H1 (cell line): ENCODE measurements around the gene ARHGEF10L. TPM values are rescaled to one million over a fixed set of nuclear protein-coding genes. Genes with fewer than 3 reads are reported as not detected.
A peak's percentile ranks its signal among the peaks of the same experiment; 100 is the strongest.

Source experiments
- CTCF ChIA-PET: fragments of 300-600 bp; sonication (Branson Sonifier 250); formaldehyde crosslinking; loops from one replicate; lab custom pipeline; 2021; ENCODE audit not compliant: partially characterized antibody; lab: Charles Lee
- POLR2A ChIA-PET: fragments of 300-600 bp; sonication (Branson Sonifier 250); formaldehyde crosslinking; loops from one replicate; lab custom pipeline; 2021; ENCODE audit warnings: inconsistent platforms; ENCODE audit not compliant: partially characterized antibody; lab: Charles Lee
- DNase-seq, 2 experiments: peaks; one replicate each; pipeline versions ENCODE4 v3.0.0 to v3.0.0-alpha.2; 2010 to 2022; ENCODE audit warnings: low spot score in 2 of 2, low read depth in 1 of 2, mixed read lengths in 1 of 2
- FAIRE-seq: peaks from 2 replicates; lab custom pipeline; 2011; peaks lifted over from hg19 to GRCh38; lab: Jason Lieb, UNC
- H2AFZ ChIP-seq: 2 replicates; pipeline ENCODE4 v1.8.1; 2012; ENCODE audit warnings: low read length, inconsistent platforms
- H2AK5ac ChIP-seq: 2 replicates; pipeline ENCODE4 v1.6.1; 2013; ENCODE audit warnings: low read depth, low read length
- H2BK120ac ChIP-seq: replicated peaks from 2 replicates; pipeline ENCODE3; 2013; ENCODE audit warnings: low read depth, low read length, inconsistent platforms
- H2BK12ac ChIP-seq: 2 replicates; pipeline ENCODE4 v1.6.1; 2013; ENCODE audit warnings: low read depth, low read length
- H2BK15ac ChIP-seq: 2 replicates; pipeline ENCODE4 v1.6.1; 2013; ENCODE audit warnings: low read length
- H2BK20ac ChIP-seq: 2 replicates; pipeline ENCODE4 v1.6.1; 2013; ENCODE audit warnings: low read length
- H2BK5ac ChIP-seq: 2 replicates; pipeline ENCODE4 v1.6.1; 2013; ENCODE audit warnings: low read depth, low read length
- H3K14ac ChIP-seq: 2 replicates; pipeline ENCODE4 v1.6.1; 2013; ENCODE audit warnings: inconsistent platforms; ENCODE audit not compliant: insufficient read length
- H3K18ac ChIP-seq: 2 replicates; pipeline ENCODE4 v1.6.1; 2013; ENCODE audit warnings: low read length; ENCODE audit errors: extremely low read depth
- H3K23ac ChIP-seq: 2 replicates; pipeline ENCODE4 v1.6.1; 2013; ENCODE audit warnings: inconsistent platforms; ENCODE audit not compliant: insufficient read length
- H3K23me2 ChIP-seq: 2 replicates; pipeline ENCODE4 v1.6.1; 2013; ENCODE audit warnings: low read depth, low read length
- H3K27ac ChIP-seq: 2 replicates; pipeline ENCODE4 v1.6.1; 2011; ENCODE audit warnings: low read depth, low read length, inconsistent platforms
- H3K27me3 ChIP-seq, 4 experiments: replicated peaks in 1 of 4; 1 replicate in 1 of 4; 2 replicates in 3 of 4; pipeline versions ENCODE4 v1.6.1 to v1.8.1; 2011 to 2013; ENCODE audit warnings: low read length in 3 of 4, mild to moderate bottlenecking in 3 of 4, inconsistent platforms in 2 of 4, mixed read lengths in 2 of 4, moderate library complexity in 1 of 4; ENCODE audit not compliant: control insufficient read depth in 3 of 4, insufficient read depth in 3 of 4; ENCODE audit errors: extremely low read depth in 1 of 4
- H3K36me3 ChIP-seq, 4 experiments: 2 replicates each; pipeline versions ENCODE4 v1.6.1 to v1.8.1; 2011 to 2013; ENCODE audit warnings: mild to moderate bottlenecking in 4 of 4, low read length in 3 of 4, moderate library complexity in 2 of 4, control low read depth in 1 of 4, inconsistent platforms in 1 of 4; ENCODE audit not compliant: insufficient read depth in 4 of 4, control insufficient read depth in 2 of 4
- H3K4ac ChIP-seq: replicated peaks from 2 replicates; pipeline ENCODE3; 2013; ENCODE audit warnings: low read length, low read depth, mixed read lengths, inconsistent platforms; ENCODE audit not compliant: insufficient read length
- H3K4me1 ChIP-seq, 4 experiments: replicated peaks in 1 of 4; 1 replicate in 1 of 4; 2 replicates in 3 of 4; pipeline versions ENCODE4 v1.6.1 to v1.8.1; 2011 to 2013; ENCODE audit warnings: low read length in 3 of 4, inconsistent platforms in 2 of 4, mixed read lengths in 1 of 4; ENCODE audit not compliant: insufficient read depth in 4 of 4, control insufficient read depth in 3 of 4
- H3K4me2 ChIP-seq, 2 experiments: 2 replicates each; pipeline versions ENCODE4 v1.6.1 to v1.8.1; 2011 to 2013; ENCODE audit warnings: low read depth in 2 of 2, low read length in 2 of 2, control low read depth in 1 of 2, inconsistent platforms in 1 of 2, mild to moderate bottlenecking in 1 of 2; ENCODE audit not compliant: insufficient read depth in 1 of 2
- H3K4me3 ChIP-seq, 4 experiments: fragments of 200-600, 300-600 bp in 1 of 4; sonication (generic), shearing (Covaris generic), sonication (Bioruptor Twin) in 1 of 4; 2 replicates each; pipeline versions ENCODE4 v1.5.1 to v1.8.1; 2011 to 2016; ENCODE audit warnings: low read length in 4 of 4, low read depth in 3 of 4, control low read depth in 2 of 4, inconsistent platforms in 2 of 4, mild to moderate bottlenecking in 2 of 4, mixed read lengths in 1 of 4, moderate library complexity in 1 of 4; ENCODE audit not compliant: insufficient read depth in 2 of 4; ENCODE audit errors: extremely low read depth in 1 of 4
- H3K56ac ChIP-seq: replicated peaks from 2 replicates; pipeline ENCODE3; 2013; ENCODE audit warnings: low read depth, mild to moderate bottlenecking, mixed read lengths, low read length, inconsistent platforms; ENCODE audit not compliant: insufficient read length
- H3K79me1 ChIP-seq: 2 replicates; pipeline ENCODE4 v1.6.1; 2013; ENCODE audit warnings: low read depth, low read length, control low read depth
- H3K79me2 ChIP-seq, 2 experiments: 2 replicates each; pipeline versions ENCODE4 v1.6.1 to v1.8.1; 2012 to 2013; ENCODE audit warnings: low read length in 2 of 2, mild to moderate bottlenecking in 2 of 2, inconsistent platforms in 1 of 2; ENCODE audit not compliant: insufficient read depth in 2 of 2, control insufficient read depth in 1 of 2
- H3K9ac ChIP-seq, 4 experiments: replicated peaks in 1 of 4; 1 replicate in 1 of 4; 2 replicates in 3 of 4; pipeline versions ENCODE4 v1.6.1 to v1.8.1; 2011 to 2013; ENCODE audit warnings: low read depth in 3 of 4, low read length in 3 of 4, control low read depth in 2 of 4, mild to moderate bottlenecking in 2 of 4, moderate library complexity in 2 of 4, inconsistent platforms in 1 of 4; ENCODE audit errors: extremely low read depth in 1 of 4
- H3K9me3 ChIP-seq, 2 experiments: 2 replicates each; pipeline versions ENCODE4 v1.6.1 to v1.8.1; 2012 to 2013; ENCODE audit warnings: mild to moderate bottlenecking in 2 of 2, moderate library complexity in 2 of 2, control low read depth in 1 of 2, inconsistent platforms in 1 of 2, low read depth in 1 of 2, low read length in 1 of 2, mixed read lengths in 1 of 2; ENCODE audit not compliant: insufficient read depth in 2 of 2
- H4K20me1 ChIP-seq, 2 experiments: replicated peaks in 1 of 2; 2 replicates each; pipeline versions ENCODE3 to v1.8.1; 2011 to 2013; ENCODE audit warnings: inconsistent platforms in 2 of 2, low read length in 2 of 2, mild to moderate bottlenecking in 1 of 2; ENCODE audit not compliant: insufficient read depth in 2 of 2, control insufficient read depth in 1 of 2
- H4K5ac ChIP-seq: 2 replicates; pipeline ENCODE4 v1.6.1; 2013; ENCODE audit warnings: low read length, low read depth, mixed read lengths, inconsistent platforms; ENCODE audit not compliant: insufficient read length
- H4K8ac ChIP-seq: 2 replicates; pipeline ENCODE4 v1.8.0; 2013; ENCODE audit warnings: mild to moderate bottlenecking, moderate library complexity, low read length, inconsistent platforms; ENCODE audit not compliant: insufficient read depth; ENCODE audit errors: extremely low read depth
- H4K91ac ChIP-seq: replicated peaks from 2 replicates; pipeline ENCODE3; 2013; ENCODE audit warnings: low read length, mixed read lengths, inconsistent platforms; ENCODE audit not compliant: insufficient read length
- JUND ChIP-seq: IDR thresholded peaks from 2 replicates; pipeline ENCODE4 v1.6.1; 2011; ENCODE audit warnings: mild to moderate bottlenecking, improper control_type of control experiment, low read length
- RAD21 ChIP-seq, 2 experiments: IDR thresholded peaks in 1 of 2; conservative IDR thresholded peaks in 1 of 2; 2 replicates each; pipeline ENCODE4 v1.6.1; 2011; ENCODE audit warnings: low read depth in 2 of 2, low read length in 2 of 2, improper control_type of control experiment in 1 of 2, inconsistent platforms in 1 of 2, mild to moderate bottlenecking in 1 of 2, moderate library complexity in 1 of 2
- RXRA ChIP-seq: IDR thresholded peaks from 2 replicates; pipeline ENCODE4 v1.6.1; 2011; ENCODE audit warnings: low read depth, mild to moderate bottlenecking, low read length, moderate library complexity; ENCODE audit not compliant: insufficient read depth
- WGBS, 2 experiments: shearing (Covaris generic) in 1 of 2; methylation state at CpG; one replicate each; pipeline versions ENCODE4 v1.1.6 to v1.1.7; 2013 to 2015; ENCODE audit warnings: low lambda C conversion rate in 2 of 2, mixed read lengths in 2 of 2, inconsistent platforms in 1 of 2, low coverage in 1 of 2, missing lambda C conversion rate in 1 of 2; ENCODE audit not compliant: insufficient replicate concordance in 2 of 2, insufficient coverage in 1 of 2, insufficient read length in 1 of 2; ENCODE audit errors: extremely low coverage in 1 of 2, missing lambda C conversion rate in 1 of 2; 5-methylcytosine and 5-hydroxymethylcytosine counted together
- polyA plus RNA-seq, 7 experiments: library from polyadenylated mRNA; depleted of rRNA in 3 of 7; stranded (reverse) in 5 of 7; unstranded in 2 of 7; fragments of >200 nt in 5 of 7; fragments of 200-250 nt in 2 of 7; gene quantifications; 1 replicate in 5 of 7; 2 replicates in 1 of 7; 4 replicates in 1 of 7; pipeline versions ENCODE4 v1.2.1 to v1.2.3, GENCODE V29; 2011 to 2013; ENCODE audit warnings: missing spikeins in 2 of 7, mixed read lengths in 2 of 7
- total RNA-seq: library from RNA; stranded (reverse); fragmentation: NEBNext Ultra II Directional; extraction: Animal tissue kit (Norgen Biotek cat#: 25700); gene quantifications from 2 replicates; pipeline ENCODE4 v1.2.1, GENCODE V29; 2021
- TF ChIP-seq, protein P1 (sequence below), 3 experiments: IDR thresholded peaks; 1 replicate in 2 of 3; 2 replicates in 1 of 3; pipeline versions ENCODE4 v1.5.1 to v1.6.1; 2011; ENCODE audit warnings: low read length in 3 of 3, mild to moderate bottlenecking in 3 of 3, inconsistent platforms in 2 of 3, low read depth in 1 of 3, moderate library complexity in 1 of 3; ENCODE audit not compliant: insufficient read depth in 1 of 3; ENCODE audit errors: control extremely low read depth in 1 of 3

ARHGEF10L gene
- total and polyA plus RNA-seq, 2 of the 8 experiments (the other 6 are each of a cell fraction or from before 2014, with no cell fraction given) = 33.6 to 39.6 TPM

DNA sequence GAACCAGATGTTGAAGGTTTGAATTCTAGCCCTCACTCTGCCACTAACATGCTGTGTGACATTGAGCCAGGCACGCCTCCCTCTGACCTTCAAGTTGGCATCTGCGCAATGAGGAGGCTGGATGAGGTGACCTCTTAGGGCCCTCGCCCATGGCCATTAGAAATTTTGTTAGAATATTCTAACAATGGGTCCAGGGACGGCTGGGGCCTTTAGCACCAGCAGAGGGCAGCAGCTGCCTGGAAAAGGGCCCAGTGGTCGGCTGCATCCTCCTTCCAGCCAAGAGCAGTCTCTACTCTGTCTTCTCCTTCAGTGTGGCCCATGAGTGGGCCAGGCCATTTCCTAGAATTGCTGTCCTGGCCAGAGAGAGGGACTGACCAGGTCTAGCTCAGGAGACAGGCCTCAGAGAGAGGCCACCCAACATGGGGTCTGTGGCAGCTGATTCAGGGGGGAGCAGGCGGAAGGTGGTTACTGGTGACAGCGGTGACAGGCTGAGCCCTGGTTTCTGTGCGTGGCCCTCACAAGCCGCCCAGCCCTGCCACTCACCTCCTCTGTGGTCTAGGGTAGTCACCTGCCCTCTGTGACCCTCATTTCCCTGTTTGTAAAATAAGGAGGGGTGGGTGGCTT, 114.3 kb downstream of the ARHGEF10L start:
- H3K27me3 ChIP-seq = no peaks in the 10 kb centered on the region
- H4K91ac ChIP-seq = no peak overlapping the region
- H3K79me1 ChIP-seq = no peaks in the 10 kb centered on the region
- H2BK12ac ChIP-seq = no peak overlapping the region
- no peaks in the 10 kb centered on the region for H3K4me1 ChIP-seq
- H4K8ac ChIP-seq = no peak overlapping the region
- WGBS, 2 experiments = 92% methylated on average over 9 of the region's 9 CpGs; no CpG with 5 or more reads in 1 of the 2 experiments
- H2BK15ac ChIP-seq = no peak overlapping the region
- H3K79me2 ChIP-seq = no peaks in the 10 kb centered on the region
- H3K23ac ChIP-seq = no peak overlapping the region
- no peak overlapping the region for H2BK20ac ChIP-seq
- H3K9me3 ChIP-seq = no peaks in the 10 kb centered on the region
- no peak overlapping the region for H3K56ac ChIP-seq
- no peak overlapping the region for H3K4me3 ChIP-seq
- DNase-seq (peak in 1 of 2 experiments; percentile 77), FAIRE-seq (no peak)
- H3K36me3 ChIP-seq = peaks cover 4 to 29% (median 10%) of the 10 kb centered on the region in 4 experiments; a peak in 6 of 8 replicates
- H3K14ac ChIP-seq = no peak overlapping the region
- H2BK5ac ChIP-seq = no peak overlapping the region
- no peak overlapping the region for H3K18ac ChIP-seq
- H3K23me2 ChIP-seq = peaks cover 4% of the 10 kb centered on the region; the same call in 1 of the 2 replicates
- no peak overlapping the region for H3K4ac ChIP-seq
- no peak overlapping the region for H3K9ac ChIP-seq
- ChIA-PET CTCF (interaction anchor here (0.7 to 4.7 kb wide), 20 partner anchors 8 to 927 kb away, joined by 3 to 26 read pairs (median 4); no protein-coding TSS in a partner anchor), POLR2A (interaction anchor here (1.9 kb wide), 1 partner anchor 11 kb away, joined by 7 read pairs; no protein-coding TSS in a partner anchor)
- H3K27ac ChIP-seq = no peak overlapping the region
- H2AFZ ChIP-seq = no peak overlapping the region
- H3K4me2 ChIP-seq = no peak overlapping the region
- H2AK5ac ChIP-seq = no peak overlapping the region
- TF ChIP-seq RXRA (no peak), JUND (no peak), RAD21 (IDR thresholded peaks at IDR 0.05 in 1 of 2, conservative IDR thresholded peaks at IDR 0.05 in 1 of 2; ENCODE audit: low read depth in 2 of 2, low read length in 2 of 2) (peak; percentile 69 to 80)
- TF ChIP-seq, protein P1, sequence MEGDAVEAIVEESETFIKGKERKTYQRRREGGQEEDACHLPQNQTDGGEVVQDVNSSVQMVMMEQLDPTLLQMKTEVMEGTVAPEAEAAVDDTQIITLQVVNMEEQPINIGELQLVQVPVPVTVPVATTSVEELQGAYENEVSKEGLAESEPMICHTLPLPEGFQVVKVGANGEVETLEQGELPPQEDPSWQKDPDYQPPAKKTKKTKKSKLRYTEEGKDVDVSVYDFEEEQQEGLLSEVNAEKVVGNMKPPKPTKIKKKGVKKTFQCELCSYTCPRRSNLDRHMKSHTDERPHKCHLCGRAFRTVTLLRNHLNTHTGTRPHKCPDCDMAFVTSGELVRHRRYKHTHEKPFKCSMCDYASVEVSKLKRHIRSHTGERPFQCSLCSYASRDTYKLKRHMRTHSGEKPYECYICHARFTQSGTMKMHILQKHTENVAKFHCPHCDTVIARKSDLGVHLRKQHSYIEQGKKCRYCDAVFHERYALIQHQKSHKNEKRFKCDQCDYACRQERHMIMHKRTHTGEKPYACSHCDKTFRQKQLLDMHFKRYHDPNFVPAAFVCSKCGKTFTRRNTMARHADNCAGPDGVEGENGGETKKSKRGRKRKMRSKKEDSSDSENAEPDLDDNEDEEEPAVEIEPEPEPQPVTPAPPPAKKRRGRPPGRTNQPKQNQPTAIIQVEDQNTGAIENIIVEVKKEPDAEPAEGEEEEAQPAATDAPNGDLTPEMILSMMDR (IDR thresholded peaks at IDR 0.05; ENCODE audit: control extremely low read depth in 1 of 3, insufficient read depth in 1 of 3, low read depth in 1 of 3, low read length in 3 of 3) = peak in 2 of 3 experiments; percentile 75 to 87; a peak in 3 of 4 replicates
- H4K5ac ChIP-seq = no peak overlapping the region
- peaks cover 3 to 6% of the 10 kb centered on the region in 2 experiments for H4K20me1 ChIP-seq
- no peak overlapping the region for H2BK120ac ChIP-seq
